Activated CD4-positive, alpha-beta T cell treated with anti-CD3 and anti-CD28 coated beads, Interleukin-2, amount 50 U/mL, for 24 hours (primary cell): Measurements from ENCODE around the gene ATAD3B.
"Not testable (repeated sequence)": the region's sequence is repeated elsewhere in the genome, so short reads cannot be mapped to it uniquely, and the experiment has no call there.

Source experiments
- DNase-seq, 2 donors: peaks; one replicate each; pipeline ENCODE4 v3.0.0-alpha.2; 2020; ENCODE audit warnings: low read depth in 1 of 2, low spot score in 1 of 2

The ATAD3B gene

GRCh38 chr1:1479547-1480487 is 8.3 kb downstream of the ATAD3B start:
- no peak for DNase-seq

GRCh38 chr1:1480488-1480867 is 8.9 kb downstream of the ATAD3B start:
- DNase-seq, result not testable (repeated sequence)

GRCh38 chr1:1481811-1482210 is 10.2 kb downstream of the ATAD3B start:
- DNase-seq, result not testable (repeated sequence)

GRCh38 chr1:1482856-1483255 is 11.3 kb downstream of the ATAD3B start:
- no peak for DNase-seq

DNA sequence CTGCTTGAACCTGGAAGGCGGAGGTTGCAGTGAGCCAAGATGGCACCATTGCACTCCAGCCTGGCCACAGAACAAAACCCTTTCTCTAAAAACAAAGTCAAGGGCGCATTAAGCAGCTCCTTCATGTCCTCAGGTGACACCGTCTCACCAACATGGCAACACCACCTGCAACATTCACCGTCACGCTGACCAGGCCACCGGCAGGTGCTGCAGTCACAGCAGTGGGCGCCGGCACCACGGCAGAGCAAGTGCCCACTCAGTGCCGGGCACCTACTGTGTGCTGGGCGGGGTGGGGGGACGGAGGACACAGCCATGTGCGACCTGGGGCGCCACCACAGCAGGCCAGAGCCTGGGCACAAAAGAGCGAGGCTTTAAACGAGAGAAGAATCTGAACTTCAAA is 12.1 kb downstream of the ATAD3B start:
- DNase-seq, result no peak

DNA sequence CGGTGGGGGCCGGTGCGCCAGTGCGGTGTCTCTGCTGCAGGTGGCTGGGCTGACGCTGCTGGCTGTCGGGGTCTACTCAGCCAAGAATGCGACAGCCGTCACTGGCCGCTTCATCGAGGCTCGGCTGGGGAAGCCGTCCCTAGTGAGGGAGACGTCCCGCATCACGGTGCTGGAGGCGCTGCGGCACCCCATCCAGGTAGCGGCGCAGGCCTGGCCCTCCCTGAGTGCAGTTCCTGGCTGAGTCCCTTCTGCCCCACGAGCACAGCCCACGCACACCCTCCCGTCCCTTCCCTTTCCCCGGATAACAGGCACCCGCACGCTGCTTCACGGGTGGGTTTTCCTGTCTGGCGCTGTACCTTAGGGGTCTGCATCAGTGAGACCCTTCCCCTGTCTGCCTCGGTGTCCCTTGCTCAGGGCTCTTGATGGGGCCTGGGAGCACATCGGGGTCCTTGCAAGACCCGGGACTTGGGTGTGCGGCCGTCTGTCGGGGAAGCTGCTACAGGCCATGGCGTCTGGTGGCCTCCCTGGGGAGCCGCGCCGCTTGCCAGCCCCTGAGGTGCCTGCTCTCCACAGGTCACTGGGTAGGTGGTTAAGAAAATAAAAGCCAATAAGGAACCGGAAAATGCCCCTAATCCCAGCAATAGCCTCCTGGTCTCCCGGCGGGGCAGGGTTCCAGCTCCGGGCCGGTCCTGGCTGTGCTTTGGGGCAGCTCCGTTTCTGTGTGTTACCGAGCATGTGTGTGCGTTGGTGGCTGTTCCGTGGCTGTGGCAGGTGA is 13.6 kb downstream of the ATAD3B start:
- not testable (repeated sequence) for DNase-seq

GRCh38 chr1:1485755-1486317 is 14.3 kb downstream of the ATAD3B start:
- not testable (repeated sequence) for DNase-seq

- no peak for DNase-seq
Measured at GRCh38 chr1:1487701-1488100, 16.1 kb downstream of the ATAD3B start.

- no peak for DNase-seq
Measured at GRCh38 chr1:1489231-1489630, 17.7 kb downstream of the ATAD3B start.

- no peak for DNase-seq
Measured at GRCh38 chr1:1489861-1490260, 18.3 kb downstream of the ATAD3B start.

- no peak for DNase-seq
Measured at GRCh38 chr1:1490633-1491230, 19.2 kb downstream of the ATAD3B start.

DNA sequence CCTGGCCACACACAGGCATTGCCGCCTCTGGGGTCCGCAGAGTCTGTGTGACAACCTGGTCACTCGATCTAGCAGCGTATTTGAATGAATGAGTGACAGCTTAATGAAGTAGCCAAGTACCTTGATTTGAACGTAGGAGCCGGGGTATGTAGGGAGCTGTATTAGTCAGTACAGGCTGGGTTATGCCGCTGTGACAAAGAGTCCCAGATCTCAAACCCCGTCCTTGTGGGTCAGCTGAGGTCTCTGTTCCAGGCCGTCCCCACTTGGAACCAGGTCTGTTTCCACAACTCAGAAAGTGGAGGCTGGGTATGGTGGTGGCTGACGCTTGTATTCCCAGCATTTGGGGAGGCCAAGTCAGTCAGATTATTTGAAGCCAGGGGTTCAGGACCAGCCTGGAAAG is 20.0 kb downstream of the ATAD3B start:
- DNase-seq, result no peak

GRCh38 chr1:1494311-1494710 is 22.7 kb downstream of the ATAD3B start:
- not testable (repeated sequence) for DNase-seq

GRCh38 chr1:1495461-1495975 is 24.0 kb downstream of the ATAD3B start:
- DNase-seq, result not testable (repeated sequence)

DNA sequence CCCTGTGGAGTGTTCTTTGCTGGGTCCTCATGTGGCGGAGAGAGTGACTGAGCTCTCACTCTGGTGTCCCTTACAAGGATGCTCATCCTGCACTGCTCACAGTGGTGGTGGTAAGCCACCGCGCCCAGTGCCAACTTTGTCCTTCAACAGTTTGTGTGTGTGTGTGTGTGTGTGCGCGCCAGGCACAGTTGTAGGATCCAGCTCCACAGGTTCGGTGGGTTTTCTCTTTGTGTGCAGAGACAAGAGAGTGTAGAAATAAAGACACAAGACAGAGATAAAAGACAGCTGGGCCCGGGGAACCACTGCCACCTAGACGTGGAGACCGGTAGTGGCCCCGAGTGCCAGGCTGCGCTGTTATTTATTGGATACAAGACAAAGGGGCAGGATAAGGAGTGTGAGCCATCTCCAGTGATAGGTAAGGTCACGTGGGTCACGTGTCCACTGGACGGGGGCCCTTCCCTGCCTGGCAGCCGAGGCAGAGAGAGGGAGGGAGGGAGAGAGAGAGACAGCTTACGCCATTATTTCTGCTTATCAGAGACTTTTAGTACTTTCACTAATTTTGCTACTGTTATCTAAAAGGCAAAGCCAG is 33.3 kb downstream of the ATAD3B start:
- peak; percentile 55 to 62 for DNase-seq

GRCh38 chr1:1505366-1505798 is 33.8 kb downstream of the ATAD3B start:
- not testable (repeated sequence) for DNase-seq

- not testable (repeated sequence) for DNase-seq
Measured at GRCh38 chr1:1505801-1506200, 34.2 kb downstream of the ATAD3B start.

GRCh38 chr1:1507305-1507704 is 35.7 kb downstream of the ATAD3B start:
- DNase-seq, result no peak

GRCh38 chr1:1508775-1509464 is 37.4 kb downstream of the ATAD3B start:
- DNase-seq, result not testable (repeated sequence)

- DNase-seq, result not testable (repeated sequence)
Measured at GRCh38 chr1:1509465-1509850, 37.9 kb downstream of the ATAD3B start.
